ENCODE data around the gene SPATA24. TPM values are rescaled to one million over a fixed set of nuclear protein-coding genes. Genes with fewer than 3 reads are reported as not detected.
"Not testable (repeated sequence)": the region's sequence is repeated elsewhere in the genome, so short reads cannot be mapped to it uniquely, and the experiment has no call there.

The SPATA24 gene
- polyA plus RNA-seq, 1 donor = 11.3 TPM

GRCh38 chr5:139369181-139369580 is 34.7 kb downstream of the SPATA24 start:
- Histone ChIP-seq H3K27me3 (ENCODE audit: control insufficient read depth, insufficient read depth, low read length) (no peaks in the 10 kb centered on the region), H3K27ac (ENCODE audit: low read length) (no peak overlapping the region), H3K4me3 (ENCODE audit: low read length) (no peak overlapping the region), H3K9me3 (ENCODE audit: control insufficient read depth, low read depth, low read length) (no peaks in the 10 kb centered on the region), H3K36me3 (ENCODE audit: control insufficient read depth, insufficient read depth, low read length) (peaks cover 57% of the 10 kb centered on the region), H3K4me1 (ENCODE audit: control insufficient read depth, insufficient read depth, low read length) (peaks cover 4% of the 10 kb centered on the region)
- no CpG with 5 or more reads among the region's 1 CpG for WGBS (ENCODE audit: insufficient coverage, low lambda C conversion rate)
- no peak for DNase-seq

- Histone ChIP-seq H3K36me3 (ENCODE audit: control insufficient read depth, insufficient read depth, low read length) (peaks cover 63% of the 10 kb centered on the region), H3K27ac (ENCODE audit: low read length) (no peak overlapping the region), H3K27me3 (ENCODE audit: control insufficient read depth, insufficient read depth, low read length) (no peaks in the 10 kb centered on the region), H3K9me3 (ENCODE audit: control insufficient read depth, low read depth, low read length) (no peaks in the 10 kb centered on the region), H3K4me1 (ENCODE audit: control insufficient read depth, insufficient read depth, low read length) (peaks cover 3% of the 10 kb centered on the region), H3K4me3 (ENCODE audit: low read length) (no peak overlapping the region)
- DNase-seq = no peak
- WGBS (ENCODE audit: insufficient coverage, low lambda C conversion rate) = no CpG with 5 or more reads among the region's 2 CpGs
Measured at GRCh38 chr5:139368613-139369012, 35.3 kb downstream of the SPATA24 start.

- no peaks in the 10 kb centered on the region for H3K9me3 ChIP-seq (ENCODE audit: control insufficient read depth, low read depth, low read length)
- H3K4me3 ChIP-seq (ENCODE audit: low read length) = no peak overlapping the region
- DNase-seq = no peak
- no peak overlapping the region for H3K27ac ChIP-seq (ENCODE audit: low read length)
- H3K36me3 ChIP-seq (ENCODE audit: control insufficient read depth, insufficient read depth, low read length) = peaks cover 43% of the 10 kb centered on the region
- whole genome bisulfite sequencing (ENCODE audit: insufficient coverage, low lambda C conversion rate) = 100% methylated on average over 1 of the region's 2 CpGs
- H3K4me1 ChIP-seq (ENCODE audit: control insufficient read depth, insufficient read depth, low read length) = no peaks in the 10 kb centered on the region
- no peaks in the 10 kb centered on the region for H3K27me3 ChIP-seq (ENCODE audit: control insufficient read depth, insufficient read depth, low read length)
Measured at GRCh38 chr5:139364466-139364865, 39.4 kb downstream of the SPATA24 start.

- Histone ChIP-seq H3K36me3 (ENCODE audit: control insufficient read depth, insufficient read depth, low read length) (peaks cover 41% of the 10 kb centered on the region), H3K27ac (ENCODE audit: low read length) (no peak overlapping the region), H3K27me3 (ENCODE audit: control insufficient read depth, insufficient read depth, low read length) (no peaks in the 10 kb centered on the region), H3K4me1 (ENCODE audit: control insufficient read depth, insufficient read depth, low read length) (no peaks in the 10 kb centered on the region), H3K9me3 (ENCODE audit: control insufficient read depth, low read depth, low read length) (no peaks in the 10 kb centered on the region), H3K4me3 (ENCODE audit: low read length) (no peak overlapping the region)
- WGBS (ENCODE audit: insufficient coverage, low lambda C conversion rate) = no CpG with 5 or more reads among the region's 2 CpGs
- no peak for DNase-seq
Measured at GRCh38 chr5:139363937-139364336, 40.0 kb downstream of the SPATA24 start.

DNA sequence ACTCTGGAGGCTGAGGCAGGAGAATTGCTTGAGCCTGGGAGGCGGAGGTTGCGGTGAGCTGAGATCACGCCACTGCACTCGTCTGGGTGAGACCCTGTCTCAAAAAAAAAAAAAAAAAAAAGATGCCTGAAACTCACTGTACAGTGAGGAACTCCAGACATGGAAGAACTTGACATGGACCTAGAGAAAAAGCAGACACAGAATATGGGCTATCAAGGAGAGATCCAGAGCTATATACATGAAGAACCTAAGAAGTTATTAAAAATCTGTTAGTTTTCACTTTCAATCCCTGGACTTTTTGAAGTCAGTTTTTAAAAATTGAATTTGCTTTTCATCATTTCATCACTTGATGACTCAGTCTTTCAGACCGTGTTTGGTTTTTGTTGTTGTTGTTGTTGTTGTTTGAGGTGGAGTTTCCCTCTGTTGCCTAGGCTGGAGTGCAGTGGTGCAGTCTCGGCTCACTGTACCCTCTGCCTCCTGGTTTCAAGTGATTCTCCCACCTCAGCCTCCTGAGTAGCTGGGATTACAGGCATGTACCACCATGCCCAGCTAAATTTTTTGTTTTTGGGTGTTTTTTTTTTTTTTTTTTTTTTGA is 42.0 kb downstream of the SPATA24 start:
- peaks cover 36% of the 10 kb centered on the region for H3K36me3 ChIP-seq (ENCODE audit: control insufficient read depth, insufficient read depth, low read length)
- WGBS (ENCODE audit: insufficient coverage, low lambda C conversion rate) = no CpG with 5 or more reads among the region's 6 CpGs

GRCh38 chr5:139360384-139360783 is 43.5 kb downstream of the SPATA24 start:
- peaks cover 21% of the 10 kb centered on the region for H3K36me3 ChIP-seq (ENCODE audit: control insufficient read depth, insufficient read depth, low read length)
- no peak for DNase-seq
- WGBS (ENCODE audit: insufficient coverage, low lambda C conversion rate) = 100% methylated on average over 1 of the region's 4 CpGs

More for the DNA sequence above, 42.0 kb downstream of the SPATA24 start:
- H3K27me3 ChIP-seq (ENCODE audit: control insufficient read depth, insufficient read depth, low read length) = no peaks in the 10 kb centered on the region
- no peaks in the 10 kb centered on the region for H3K9me3 ChIP-seq (ENCODE audit: control insufficient read depth, low read depth, low read length)
- DNase-seq = no peak
- no peaks in the 10 kb centered on the region for H3K4me1 ChIP-seq (ENCODE audit: control insufficient read depth, insufficient read depth, low read length)
- no peak overlapping the region for H3K4me3 ChIP-seq (ENCODE audit: low read length)
- H3K27ac ChIP-seq (ENCODE audit: low read length) = no peak overlapping the region

GRCh38 chr5:139358064-139358463 is 45.8 kb downstream of the SPATA24 start:
- Histone ChIP-seq H3K4me1 (ENCODE audit: control insufficient read depth, insufficient read depth, low read length) (no peaks in the 10 kb centered on the region), H3K27ac (ENCODE audit: low read length) (no peak overlapping the region), H3K27me3 (ENCODE audit: control insufficient read depth, insufficient read depth, low read length) (no peaks in the 10 kb centered on the region), H3K4me3 (ENCODE audit: low read length) (no peak overlapping the region), H3K9me3 (ENCODE audit: control insufficient read depth, low read depth, low read length) (no peaks in the 10 kb centered on the region), H3K36me3 (ENCODE audit: control insufficient read depth, insufficient read depth, low read length) (peaks cover 5% of the 10 kb centered on the region)
- no peak for DNase-seq

More at GRCh38 chr5:139360384-139360783, 43.5 kb downstream of the SPATA24 start:
- Histone ChIP-seq H3K4me3 (ENCODE audit: low read length) (no peak overlapping the region), H3K4me1 (ENCODE audit: control insufficient read depth, insufficient read depth, low read length) (no peaks in the 10 kb centered on the region), H3K27ac (ENCODE audit: low read length) (no peak overlapping the region), H3K27me3 (ENCODE audit: control insufficient read depth, insufficient read depth, low read length) (no peaks in the 10 kb centered on the region), H3K9me3 (ENCODE audit: control insufficient read depth, low read depth, low read length) (no peaks in the 10 kb centered on the region)

- not testable (repeated sequence) for DNase-seq; H3K9me3 ChIP-seq (ENCODE audit: control insufficient read depth, low read depth, low read length); H3K4me1 ChIP-seq (ENCODE audit: control insufficient read depth, insufficient read depth, low read length); H3K27me3 ChIP-seq (ENCODE audit: control insufficient read depth, insufficient read depth, low read length); H3K4me3 ChIP-seq (ENCODE audit: low read length); H3K36me3 ChIP-seq (ENCODE audit: control insufficient read depth, insufficient read depth, low read length); H3K27ac ChIP-seq (ENCODE audit: low read length)
- no CpG with 5 or more reads among the region's 8 CpGs for WGBS (ENCODE audit: insufficient coverage, low lambda C conversion rate)
Measured at GRCh38 chr5:139355900-139356299, 48.0 kb downstream of the SPATA24 start.

DNA sequence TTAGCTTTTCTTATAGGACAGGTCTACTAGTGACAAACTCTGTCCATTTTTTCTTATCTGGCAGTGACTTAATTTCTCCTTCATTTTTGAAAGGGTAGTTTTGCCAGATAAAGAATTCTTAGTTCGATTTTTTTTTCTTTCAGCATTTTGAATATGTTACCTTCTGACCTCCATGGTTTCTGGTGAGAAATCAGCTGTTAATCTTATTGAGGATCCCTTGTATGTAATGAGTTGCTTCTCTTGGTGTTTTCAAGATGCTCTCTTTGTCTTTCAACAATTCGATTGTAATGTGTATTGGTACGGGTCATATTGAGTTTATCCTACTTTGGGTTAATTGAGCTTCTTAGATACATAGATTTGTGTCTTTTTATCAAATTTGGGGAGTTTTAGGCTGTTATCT is 49.7 kb downstream of the SPATA24 start:
- H3K27ac ChIP-seq (ENCODE audit: low read length) = no peak overlapping the region
- DNase-seq = no peak
- H3K9me3 ChIP-seq (ENCODE audit: control insufficient read depth, low read depth, low read length) = no peaks in the 10 kb centered on the region
- no peak overlapping the region for H3K4me3 ChIP-seq (ENCODE audit: low read length)
- no peaks in the 10 kb centered on the region for H3K27me3 ChIP-seq (ENCODE audit: control insufficient read depth, insufficient read depth, low read length)
- peaks cover 7% of the 10 kb centered on the region for H3K36me3 ChIP-seq (ENCODE audit: control insufficient read depth, insufficient read depth, low read length)
- 100% methylated on average over 1 of the region's 3 CpGs for WGBS (ENCODE audit: insufficient coverage, low lambda C conversion rate)
- H3K4me1 ChIP-seq (ENCODE audit: control insufficient read depth, insufficient read depth, low read length) = no peaks in the 10 kb centered on the region

DNA sequence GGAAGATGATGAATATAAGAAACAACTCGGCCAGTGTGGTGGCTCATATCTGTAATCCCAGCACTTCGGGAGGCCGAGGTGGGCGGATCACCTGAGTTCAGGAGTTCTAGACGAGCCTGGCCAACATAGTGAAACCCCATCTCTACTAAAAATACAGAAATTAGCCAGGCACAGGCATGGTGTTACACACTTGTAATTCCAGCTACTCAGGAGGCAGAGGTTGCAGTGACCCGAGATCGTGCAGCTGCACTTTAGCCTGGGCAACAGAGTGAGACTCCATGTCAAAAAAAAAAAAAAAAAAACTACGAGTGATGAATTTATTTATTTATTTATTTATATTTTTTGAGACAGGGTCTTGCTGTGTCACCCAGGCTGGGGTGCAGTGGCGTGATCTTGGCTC is 56.0 kb downstream of the SPATA24 start:
- not testable (repeated sequence) for H3K27ac ChIP-seq (ENCODE audit: low read length); H3K4me1 ChIP-seq (ENCODE audit: control insufficient read depth, insufficient read depth, low read length); DNase-seq; H3K4me3 ChIP-seq (ENCODE audit: low read length); H3K36me3 ChIP-seq (ENCODE audit: control insufficient read depth, insufficient read depth, low read length); H3K9me3 ChIP-seq (ENCODE audit: control insufficient read depth, low read depth, low read length); H3K27me3 ChIP-seq (ENCODE audit: control insufficient read depth, insufficient read depth, low read length)
- 89% methylated on average over 5 of the region's 9 CpGs for whole genome bisulfite sequencing (ENCODE audit: insufficient coverage, low lambda C conversion rate)
